ENCODE data around the gene DSCAML1.

GRCh38 chr11:117632306-117632705, 164.7 kb downstream of the DSCAML1 start:
- no peak for TF ChIP-seq HCFC1 (IDR thresholded peaks at IDR 0.05; ENCODE audit: low read length)
- no peak for TF ChIP-seq EZH2 (IDR thresholded peaks at IDR 0.05; ENCODE audit: borderline replicate concordance, control insufficient read depth, low read depth, low read length)
- TF ChIP-seq POLR2AphosphoS5 (IDR thresholded peaks at IDR 0.05; ENCODE audit: low read length), result no peak
- TF ChIP-seq TAF1 (IDR thresholded peaks at IDR 0.05; ENCODE audit: borderline replicate concordance, low read depth, low read length), result no peak
- TF ChIP-seq SPI1 (IDR thresholded peaks at IDR 0.05; ENCODE audit: borderline replicate concordance, insufficient read depth, low read depth, low read length), result no peak
- no peak for TF ChIP-seq RB1 (IDR thresholded peaks at IDR 0.05; ENCODE audit: borderline replicate concordance)
- TF ChIP-seq CTCF (IDR thresholded peaks at IDR 0.05 in 2 of 3, conservative IDR thresholded peaks at IDR 0.05 in 1 of 3; ENCODE audit: control insufficient read depth in 2 of 3, extremely low read depth in 1 of 3, insufficient read depth in 1 of 3, low read depth in 3 of 3, low read length in 3 of 3), result no peak

All from GM12878 (cell line).